ENCODE results near the gene TIMM10. TPM values are rescaled to one million over a fixed set of nuclear protein-coding genes. Genes with fewer than 3 reads are reported as not detected.
A peak's percentile ranks its signal among the peaks of the same experiment; 100 is the strongest.

The TIMM10 gene
- total RNA-seq, 1 experiment from 2014 or later, result 152 TPM

DNA sequence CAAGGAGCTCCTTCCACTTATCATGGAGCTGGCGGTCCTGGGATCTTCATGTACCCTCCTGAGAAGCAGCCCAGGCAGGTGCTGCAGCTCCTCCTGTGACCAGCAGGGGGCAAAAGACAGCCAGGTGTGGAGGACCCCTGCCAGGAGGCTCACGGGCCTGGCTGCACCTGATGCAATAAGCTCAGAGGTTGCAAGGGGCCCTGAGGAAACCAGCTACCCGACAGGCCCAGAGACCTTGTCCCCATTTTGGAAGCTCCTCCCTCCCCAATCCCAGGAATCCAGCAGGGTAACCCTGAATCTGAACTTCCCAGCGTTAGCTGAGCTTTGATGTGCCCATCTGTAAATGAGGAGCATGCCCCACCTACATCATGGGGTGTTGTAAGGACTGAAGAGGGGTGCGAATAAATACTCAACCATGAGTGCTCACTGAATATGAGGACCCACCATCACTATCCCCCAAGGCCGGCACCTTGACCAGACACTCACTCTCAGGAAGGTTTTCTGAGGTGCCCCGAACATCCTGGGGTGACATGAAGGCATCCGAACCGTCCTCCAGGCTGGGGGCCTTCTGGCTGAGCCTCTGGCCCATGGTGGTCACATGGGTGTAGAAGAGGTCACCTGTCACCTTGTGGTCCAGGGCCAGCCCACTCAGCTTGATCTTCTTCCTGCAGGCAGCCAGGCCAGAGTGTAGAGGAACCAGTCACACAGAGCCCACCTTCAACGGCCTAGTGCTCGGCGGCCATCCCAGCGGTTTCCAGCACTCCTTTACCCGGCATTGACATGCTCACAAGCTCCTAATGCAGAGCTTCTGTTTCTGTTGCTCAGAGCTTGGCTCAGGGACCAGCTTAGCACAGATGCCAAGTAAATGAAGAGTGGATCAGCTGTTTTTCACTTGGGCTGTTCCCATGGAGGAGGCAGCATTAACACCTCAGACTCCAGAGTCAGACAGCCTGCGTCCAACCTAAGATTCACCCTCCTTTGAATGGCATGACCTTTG lies 36.7 kb downstream of the TIMM10 start:
- Histone ChIP-seq H3K4me1 (ENCODE audit: control insufficient read depth, insufficient read depth, low read length) (no peaks in the 10 kb centered on the region), H3K27ac (ENCODE audit: low read length) (peak overlapping the region; percentile 59; the same call in 1 of the 2 replicates), H3K27me3 (ENCODE audit: control insufficient read depth, insufficient read depth, low read length) (no peaks in the 10 kb centered on the region), H3K9me3 (ENCODE audit: control insufficient read depth, insufficient read depth, low read depth, low read length) (no peaks in the 10 kb centered on the region), H3K36me3 (ENCODE audit: control insufficient read depth, insufficient read depth, low read length) (no peaks in the 10 kb centered on the region), H3K4me3 (ENCODE audit: low read depth in 2 of 2, low read length in 2 of 2) (no peak overlapping the region)
- DNase-seq (ENCODE audit: low read depth, low spot score) (no peak), ATAC-seq (peak; percentile 65)
- POLR2A ChIA-PET, result no interaction called here
- CTCF ChIA-PET, result interaction anchor here (0.6 to 2.4 kb wide), 18 partner anchors 8 to 373 kb away, joined by 3 to 17 read pairs (median 4); no protein-coding TSS in a partner anchor
- BruUV-seq (replicated peaks), result no TSS peak
- no peak for TF ChIP-seq TCF7L2 (IDR thresholded peaks at IDR 0.05; ENCODE audit: low read depth, low read length)
- no peak for TF ChIP-seq SIN3A (IDR thresholded peaks at IDR 0.05; ENCODE audit: borderline replicate concordance, insufficient read depth, low read depth, low read length)
- TF ChIP-seq, protein P1, sequence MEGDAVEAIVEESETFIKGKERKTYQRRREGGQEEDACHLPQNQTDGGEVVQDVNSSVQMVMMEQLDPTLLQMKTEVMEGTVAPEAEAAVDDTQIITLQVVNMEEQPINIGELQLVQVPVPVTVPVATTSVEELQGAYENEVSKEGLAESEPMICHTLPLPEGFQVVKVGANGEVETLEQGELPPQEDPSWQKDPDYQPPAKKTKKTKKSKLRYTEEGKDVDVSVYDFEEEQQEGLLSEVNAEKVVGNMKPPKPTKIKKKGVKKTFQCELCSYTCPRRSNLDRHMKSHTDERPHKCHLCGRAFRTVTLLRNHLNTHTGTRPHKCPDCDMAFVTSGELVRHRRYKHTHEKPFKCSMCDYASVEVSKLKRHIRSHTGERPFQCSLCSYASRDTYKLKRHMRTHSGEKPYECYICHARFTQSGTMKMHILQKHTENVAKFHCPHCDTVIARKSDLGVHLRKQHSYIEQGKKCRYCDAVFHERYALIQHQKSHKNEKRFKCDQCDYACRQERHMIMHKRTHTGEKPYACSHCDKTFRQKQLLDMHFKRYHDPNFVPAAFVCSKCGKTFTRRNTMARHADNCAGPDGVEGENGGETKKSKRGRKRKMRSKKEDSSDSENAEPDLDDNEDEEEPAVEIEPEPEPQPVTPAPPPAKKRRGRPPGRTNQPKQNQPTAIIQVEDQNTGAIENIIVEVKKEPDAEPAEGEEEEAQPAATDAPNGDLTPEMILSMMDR (IDR thresholded peaks at IDR 0.05), result peak; percentile 93
- TF ChIP-seq POLR2AphosphoS5 (IDR thresholded peaks at IDR 0.05; ENCODE audit: low read depth, low read length), result no peak
- in situ Hi-C loops (cut with HindIII; ENCODE audit: low pct_unique_long_range_greater_than_20kb, low sequenced_read_pairs), result no loop called here
- intact Hi-C loops (cut with micrococcal nuclease; ENCODE audit: unreplicated experiment), result loop anchor here (5.0 kb wide), 1 partner anchor 33 kb away; no protein-coding TSS in a partner anchor

DNA sequence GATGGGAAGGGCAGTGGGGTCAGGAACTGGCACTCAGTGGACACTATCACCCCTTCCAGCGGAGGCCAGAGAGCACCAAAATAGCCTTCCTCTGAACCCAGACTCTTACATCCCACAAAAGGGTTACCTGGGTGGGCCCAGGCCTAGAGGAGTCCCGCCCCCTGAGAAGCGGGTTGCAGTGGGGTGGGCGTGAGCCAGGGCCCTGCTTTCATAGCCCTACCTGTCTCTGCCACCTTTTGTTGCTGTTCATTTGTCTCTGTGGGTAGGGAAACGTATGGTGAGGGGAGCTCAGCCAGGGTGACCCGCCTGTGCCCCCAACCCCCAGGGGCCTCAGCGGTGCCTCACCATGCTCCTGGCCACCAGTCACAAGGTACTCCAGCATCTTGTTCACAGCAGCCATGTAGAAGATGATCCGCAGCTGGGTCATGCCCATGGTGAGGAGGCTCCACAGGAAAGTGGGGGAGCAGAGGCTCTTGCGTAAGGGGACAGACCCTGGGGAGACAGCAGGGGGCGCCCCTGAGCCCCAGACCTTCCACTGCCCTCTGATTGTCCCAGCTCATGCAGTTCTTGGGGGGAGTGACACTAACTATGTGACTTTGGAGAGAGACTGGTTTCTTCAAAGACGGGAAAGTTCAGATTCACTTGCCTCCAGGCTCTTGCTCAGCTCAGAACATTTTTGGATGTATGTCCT lies 39.0 kb downstream of the TIMM10 start:
- Histone ChIP-seq H3K9me3 (ENCODE audit: control insufficient read depth, insufficient read depth, low read depth, low read length) (no peaks in the 10 kb centered on the region), H3K27ac (ENCODE audit: low read length) (no peak overlapping the region), H3K36me3 (ENCODE audit: control insufficient read depth, insufficient read depth, low read length) (no peaks in the 10 kb centered on the region), H3K4me3 (ENCODE audit: low read depth in 2 of 2, low read length in 2 of 2) (no peak overlapping the region), H3K4me1 (ENCODE audit: control insufficient read depth, insufficient read depth, low read length) (no peaks in the 10 kb centered on the region), H3K27me3 (ENCODE audit: control insufficient read depth, insufficient read depth, low read length) (no peaks in the 10 kb centered on the region)
- BruUV-seq (replicated peaks), result no TSS peak
- TF ChIP-seq, protein P1 (IDR thresholded peaks at IDR 0.05), result peak; percentile 83
- no peak for TF ChIP-seq SIN3A (IDR thresholded peaks at IDR 0.05; ENCODE audit: borderline replicate concordance, insufficient read depth, low read depth, low read length)
- TF ChIP-seq TCF7L2 (IDR thresholded peaks at IDR 0.05; ENCODE audit: low read depth, low read length), result no peak
- peak; percentile 59; the same call in 1 of the 2 replicates for ATAC-seq
- intact Hi-C loops (cut with micrococcal nuclease; ENCODE audit: unreplicated experiment) (loop anchor here (5.0 kb wide), 1 partner anchor 36 kb away; no protein-coding TSS in a partner anchor), in situ Hi-C loops (cut with HindIII; ENCODE audit: low pct_unique_long_range_greater_than_20kb, low sequenced_read_pairs) (no loop called here)
- no peak for DNase-seq (ENCODE audit: low read depth, low spot score)
- POLR2A ChIA-PET, result no interaction called here
- CTCF ChIA-PET, result interaction anchor here (0.6 to 1.0 kb wide), 6 partner anchors 21 to 193 kb away, joined by 3 to 4 read pairs (median 3); partner anchors contain the start of gene SLC43A1
